Omental fat pad (tissue), 4 donors: Measurements from ENCODE around the gene MACROD1. TPM values are rescaled to one million over a fixed set of nuclear protein-coding genes. Genes with fewer than 3 reads are reported as not detected.

Experiments used
- ATAC-seq: fragments of 150-250 bp; one replicate; pipeline ENCODE4 v1.9.1; 2016; ENCODE audit warnings: mild to moderate bottlenecking, moderate library complexity; ENCODE audit not compliant: low FRiP score
- DNase-seq: peaks from one replicate; pipeline ENCODE4 v3.0.0-alpha.2; 2019; ENCODE audit warnings: low spot score
- total RNA-seq, 4 donors: library from RNA; depleted of rRNA; stranded (reverse); fragments of >200 nt; gene quantifications; one replicate each; pipeline ENCODE4 v1.1.0, GENCODE V29; 2016
- TF ChIP-seq, protein P1 (sequence below), 3 donors: fragments of 450-650 bp; IDR thresholded peaks; one replicate each; pipeline ENCODE4 v1.5.1; 2016 to 2017; ENCODE audit warnings: antibody characterized with exemption in 3 of 3, mild to moderate bottlenecking in 3 of 3, moderate library complexity in 2 of 3

The MACROD1 gene
- total RNA-seq, 4 donors from 2014 or later: 13.8 to 40.9 (median 26.2) TPM

GRCh38 chr11:64202992-64203391 lies 37.1 kb upstream of the MACROD1 start:
- no peak for ATAC-seq

DNA sequence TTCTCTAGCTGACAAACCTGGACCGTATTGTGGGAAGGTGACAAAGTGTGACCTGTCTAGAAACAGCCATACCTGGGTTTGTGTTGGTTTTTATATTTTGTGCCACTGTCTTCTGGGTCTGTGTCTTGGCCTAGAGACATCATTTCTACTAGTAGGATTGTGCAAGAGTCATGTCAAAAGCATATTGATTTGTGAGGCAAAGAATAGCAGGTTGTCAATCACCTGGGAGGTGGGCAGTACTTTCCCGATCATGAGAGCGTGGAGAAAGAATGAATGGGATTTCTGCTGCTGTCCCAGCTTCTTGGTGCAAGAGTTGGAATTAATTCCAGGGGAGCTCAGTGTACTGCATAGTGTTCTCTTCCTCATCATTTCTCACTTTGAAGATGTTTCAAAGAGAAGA lies 35.6 kb upstream of the MACROD1 start:
- TF ChIP-seq, protein P1, sequence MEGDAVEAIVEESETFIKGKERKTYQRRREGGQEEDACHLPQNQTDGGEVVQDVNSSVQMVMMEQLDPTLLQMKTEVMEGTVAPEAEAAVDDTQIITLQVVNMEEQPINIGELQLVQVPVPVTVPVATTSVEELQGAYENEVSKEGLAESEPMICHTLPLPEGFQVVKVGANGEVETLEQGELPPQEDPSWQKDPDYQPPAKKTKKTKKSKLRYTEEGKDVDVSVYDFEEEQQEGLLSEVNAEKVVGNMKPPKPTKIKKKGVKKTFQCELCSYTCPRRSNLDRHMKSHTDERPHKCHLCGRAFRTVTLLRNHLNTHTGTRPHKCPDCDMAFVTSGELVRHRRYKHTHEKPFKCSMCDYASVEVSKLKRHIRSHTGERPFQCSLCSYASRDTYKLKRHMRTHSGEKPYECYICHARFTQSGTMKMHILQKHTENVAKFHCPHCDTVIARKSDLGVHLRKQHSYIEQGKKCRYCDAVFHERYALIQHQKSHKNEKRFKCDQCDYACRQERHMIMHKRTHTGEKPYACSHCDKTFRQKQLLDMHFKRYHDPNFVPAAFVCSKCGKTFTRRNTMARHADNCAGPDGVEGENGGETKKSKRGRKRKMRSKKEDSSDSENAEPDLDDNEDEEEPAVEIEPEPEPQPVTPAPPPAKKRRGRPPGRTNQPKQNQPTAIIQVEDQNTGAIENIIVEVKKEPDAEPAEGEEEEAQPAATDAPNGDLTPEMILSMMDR (IDR thresholded peaks at IDR 0.05): no peak
- ATAC-seq (no peak), DNase-seq (no peak)

More at GRCh38 chr11:64202992-64203391, 37.1 kb upstream of the MACROD1 start:
- DNase-seq: no peak
- TF ChIP-seq, protein P1 (IDR thresholded peaks at IDR 0.05): no peak

GRCh38 chr11:64198511-64198910 lies 32.6 kb upstream of the MACROD1 start:
- DNase-seq (no peak), ATAC-seq (no peak)
- TF ChIP-seq, protein P1 (IDR thresholded peaks at IDR 0.05): no peak

DNA sequence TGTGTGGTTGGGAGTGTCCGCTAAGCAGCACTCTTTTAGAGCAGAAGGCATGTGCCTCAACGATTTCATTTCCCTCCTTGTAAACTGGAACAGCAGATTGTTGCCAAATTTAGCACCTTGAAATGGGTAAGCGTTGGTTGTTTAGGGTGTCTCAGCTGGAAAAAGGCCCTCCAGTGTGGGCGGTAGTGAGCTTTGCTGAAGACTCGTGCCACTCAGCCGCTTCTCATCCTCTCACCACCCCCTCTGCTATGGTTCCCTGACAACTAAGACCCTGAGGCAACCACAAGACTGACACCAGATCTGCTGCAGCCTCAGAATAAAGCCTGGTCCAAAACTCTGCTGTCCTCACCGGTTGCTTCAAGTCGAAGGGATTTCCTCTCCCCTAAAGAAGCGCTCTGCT lies 30.7 kb upstream of the MACROD1 start:
- TF ChIP-seq, protein P1 (IDR thresholded peaks at IDR 0.05): no peak
- no peak for ATAC-seq

GRCh38 chr11:64192434-64192833 lies 26.5 kb upstream of the MACROD1 start:
- DNase-seq: no peak
- ATAC-seq: no peak
- TF ChIP-seq, protein P1 (IDR thresholded peaks at IDR 0.05): no peak

More for the DNA sequence above, 30.7 kb upstream of the MACROD1 start:
- no peak for DNase-seq

DNA sequence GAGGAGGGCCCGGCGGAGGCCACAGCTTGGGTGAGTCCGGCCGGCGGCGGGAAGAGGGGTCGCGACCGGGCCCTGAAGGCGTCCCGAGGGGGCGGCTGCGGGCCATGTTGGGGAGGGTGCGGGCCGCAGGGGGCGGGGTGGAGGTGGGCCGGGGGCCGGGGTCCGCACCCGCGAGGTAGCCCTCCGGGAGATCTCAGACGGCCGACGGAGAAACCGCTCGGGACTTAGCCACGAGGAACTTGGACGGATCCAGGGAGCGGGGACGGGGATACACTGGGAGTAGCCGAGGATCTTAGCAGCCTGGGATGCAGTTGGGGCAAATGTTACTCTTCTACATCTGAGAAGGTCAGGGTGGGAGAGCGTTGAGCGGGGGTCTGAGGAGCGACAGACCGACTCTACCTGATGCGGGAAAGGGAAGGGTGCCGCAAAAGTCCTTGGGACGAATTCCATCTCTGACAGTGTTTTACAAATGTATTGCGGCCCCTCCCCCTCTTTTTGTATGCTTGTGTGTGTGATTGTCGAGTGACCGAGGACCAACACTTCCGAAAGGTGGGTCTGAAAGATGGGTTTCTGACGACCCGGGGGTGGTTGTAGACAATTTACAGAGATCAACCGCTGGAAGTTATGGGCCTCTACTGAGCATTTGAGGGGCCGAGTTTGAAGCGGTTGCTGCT lies 20.7 kb upstream of the MACROD1 start:
- ATAC-seq: no peak
- TF ChIP-seq, protein P1 (IDR thresholded peaks at IDR 0.05): no peak
- no peak for DNase-seq
